Measurements from ENCODE around the gene ZMYND19. TPM values are rescaled to one million over a fixed set of nuclear protein-coding genes. Genes with fewer than 3 reads are reported as not detected.
A peak's percentile ranks its signal among the peaks of the same experiment; 100 is the strongest.

The ZMYND19 gene
- total RNA-seq, 6 donors from 2014 or later: 10.2 to 28.3 (median 20.9) TPM

DNA sequence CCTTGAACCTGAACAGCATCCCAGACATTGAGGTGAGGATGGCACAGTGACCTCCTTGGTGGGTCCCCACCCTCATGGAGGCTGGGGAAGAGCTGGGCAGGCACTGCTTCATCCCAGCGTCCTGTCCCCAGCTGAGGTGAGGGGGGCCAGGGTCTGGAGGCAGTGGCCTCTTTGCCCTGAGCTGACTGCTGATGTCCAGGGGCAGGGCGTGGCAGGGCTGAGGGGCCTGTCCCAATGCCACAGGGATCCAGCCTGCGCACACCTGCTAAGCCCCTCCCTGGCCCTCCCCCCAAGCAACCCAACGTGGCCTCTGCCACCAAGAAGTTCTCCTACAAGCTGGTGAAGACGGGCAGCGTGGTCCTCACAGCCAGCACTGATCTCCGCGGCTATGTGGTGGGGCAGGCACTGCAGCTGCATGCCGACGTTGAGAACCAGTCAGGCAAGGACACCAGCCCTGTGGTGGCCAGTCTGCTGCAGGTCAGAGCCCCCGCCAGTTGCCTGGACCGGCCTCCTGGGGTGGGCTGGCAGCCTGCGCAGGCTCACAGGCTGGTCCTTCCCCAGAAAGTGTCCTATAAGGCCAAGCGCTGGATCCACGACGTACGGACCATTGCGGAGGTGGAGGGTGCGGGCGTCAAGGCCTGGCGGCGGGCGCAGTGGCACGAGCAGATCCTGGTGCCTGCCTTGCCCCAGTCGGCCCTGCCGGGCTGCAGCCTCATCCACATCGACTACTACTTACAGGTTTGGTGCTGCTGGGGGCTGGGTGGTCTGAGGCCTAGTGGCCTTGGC, 23.6 kb upstream of the ZMYND19 start:
- H3K27me3 ChIP-seq: no peaks in the 10 kb centered on the region
- H3K36me3 ChIP-seq: peaks cover 12 to 32% (median 26%) of the 10 kb centered on the region in 4 donors
- ATAC-seq (ENCODE audit: low FRiP score in 2 of 2) (no peak), DNase-seq (peak in 1 of 2 donors; percentile 77)
- H3K27ac ChIP-seq: peak overlapping the region; percentile 87 to 94 (median 90)
- H3K9me3 ChIP-seq: no peaks in the 10 kb centered on the region
- TF ChIP-seq POLR2A (IDR thresholded peaks at IDR 0.05) (no peak), EP300 (IDR thresholded peaks at IDR 0.05) (no peak), POLR2AphosphoS5 (IDR thresholded peaks at IDR 0.05) (no peak)
- TF ChIP-seq, protein P1, sequence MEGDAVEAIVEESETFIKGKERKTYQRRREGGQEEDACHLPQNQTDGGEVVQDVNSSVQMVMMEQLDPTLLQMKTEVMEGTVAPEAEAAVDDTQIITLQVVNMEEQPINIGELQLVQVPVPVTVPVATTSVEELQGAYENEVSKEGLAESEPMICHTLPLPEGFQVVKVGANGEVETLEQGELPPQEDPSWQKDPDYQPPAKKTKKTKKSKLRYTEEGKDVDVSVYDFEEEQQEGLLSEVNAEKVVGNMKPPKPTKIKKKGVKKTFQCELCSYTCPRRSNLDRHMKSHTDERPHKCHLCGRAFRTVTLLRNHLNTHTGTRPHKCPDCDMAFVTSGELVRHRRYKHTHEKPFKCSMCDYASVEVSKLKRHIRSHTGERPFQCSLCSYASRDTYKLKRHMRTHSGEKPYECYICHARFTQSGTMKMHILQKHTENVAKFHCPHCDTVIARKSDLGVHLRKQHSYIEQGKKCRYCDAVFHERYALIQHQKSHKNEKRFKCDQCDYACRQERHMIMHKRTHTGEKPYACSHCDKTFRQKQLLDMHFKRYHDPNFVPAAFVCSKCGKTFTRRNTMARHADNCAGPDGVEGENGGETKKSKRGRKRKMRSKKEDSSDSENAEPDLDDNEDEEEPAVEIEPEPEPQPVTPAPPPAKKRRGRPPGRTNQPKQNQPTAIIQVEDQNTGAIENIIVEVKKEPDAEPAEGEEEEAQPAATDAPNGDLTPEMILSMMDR (IDR thresholded peaks at IDR 0.05): no peak
- H3K4me3 ChIP-seq: no peak overlapping the region
- peaks cover 39 to 74% (median 48%) of the 10 kb centered on the region in 4 donors for H3K4me1 ChIP-seq
- 95 to 98% methylated on average over 17 to 27 of the region's 27 CpGs for WGBS, 2 donors

DNA sequence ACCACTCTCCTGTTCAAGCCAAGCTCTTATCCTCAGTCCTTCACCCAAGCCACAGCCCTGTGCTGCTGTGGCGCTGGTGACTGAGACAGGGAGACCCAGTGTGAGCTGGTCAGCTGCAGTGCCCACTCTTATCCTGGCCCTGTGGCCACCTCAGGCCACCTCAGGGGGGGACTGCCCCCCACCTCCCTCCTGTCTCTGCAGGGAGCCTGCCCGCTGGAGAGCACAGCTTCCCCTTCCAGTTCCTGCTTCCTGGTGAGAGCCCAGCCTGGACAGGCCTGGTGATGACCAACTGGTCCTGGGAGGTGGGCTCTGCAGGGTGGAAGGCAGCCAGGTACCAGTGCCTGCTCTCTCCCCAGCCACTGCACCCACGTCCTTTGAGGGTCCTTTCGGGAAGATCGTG, 22.9 kb upstream of the ZMYND19 start:
- Histone ChIP-seq H3K4me1 (peaks cover 42 to 80% (median 55%) of the 10 kb centered on the region in 4 donors), H3K27ac (peak overlapping the region; percentile 87 to 94 (median 90)), H3K4me3 (no peak overlapping the region), H3K9me3 (no peaks in the 10 kb centered on the region), H3K27me3 (no peaks in the 10 kb centered on the region), H3K36me3 (peaks cover 12 to 32% (median 26%) of the 10 kb centered on the region in 4 donors)
- no peak for ATAC-seq (ENCODE audit: low FRiP score in 2 of 2)
- DNase-seq: peak in 1 of 2 donors; percentile 38
- 73 to 80% methylated on average over 5 of the region's 5 CpGs for WGBS, 2 donors
- no peak for TF ChIP-seq POLR2AphosphoS5 (IDR thresholded peaks at IDR 0.05)
- TF ChIP-seq EP300 (IDR thresholded peaks at IDR 0.05): no peak
- TF ChIP-seq, protein P1 (IDR thresholded peaks at IDR 0.05): no peak
- no peak for TF ChIP-seq POLR2A (IDR thresholded peaks at IDR 0.05)

DNA sequence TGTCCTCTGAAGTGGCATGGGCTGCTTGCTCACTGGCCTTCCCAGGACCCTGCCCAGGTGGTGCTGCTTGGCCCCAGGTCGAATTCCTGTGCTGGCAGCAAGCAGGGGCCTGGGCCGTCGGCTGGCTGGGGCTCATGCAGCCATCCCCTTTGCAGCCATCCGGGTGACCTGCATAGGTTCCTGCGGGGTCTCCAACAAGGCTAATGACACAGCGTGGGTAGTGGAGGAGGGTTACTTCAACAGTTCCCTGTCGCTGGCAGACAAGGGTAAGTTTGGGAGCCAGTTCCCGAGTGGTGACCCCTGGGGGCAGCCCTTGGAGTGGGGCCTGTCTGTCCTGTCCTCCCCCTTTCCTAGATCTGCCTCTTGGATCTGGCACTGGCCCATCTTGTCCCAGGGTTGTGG, 22.4 kb upstream of the ZMYND19 start:
- no peaks in the 10 kb centered on the region for H3K9me3 ChIP-seq
- WGBS, 2 donors: 58 to 68% methylated on average over 2 to 8 of the region's 8 CpGs
- peaks cover 12 to 32% (median 26%) of the 10 kb centered on the region in 4 donors for H3K36me3 ChIP-seq
- peak overlapping the region; percentile 87 to 94 (median 90) for H3K27ac ChIP-seq
- H3K27me3 ChIP-seq: no peaks in the 10 kb centered on the region
- ATAC-seq (ENCODE audit: low FRiP score in 2 of 2) (no peak), DNase-seq (peak in 1 of 2 donors; percentile 77)
- peak overlapping the region in 1 of 4 donors; percentile 14 for H3K4me3 ChIP-seq
- peaks cover 43 to 80% (median 57%) of the 10 kb centered on the region in 4 donors for H3K4me1 ChIP-seq
- no peak for TF ChIP-seq EP300 (IDR thresholded peaks at IDR 0.05)
- TF ChIP-seq, protein P1 (IDR thresholded peaks at IDR 0.05): no peak
- no peak for TF ChIP-seq POLR2AphosphoS5 (IDR thresholded peaks at IDR 0.05)
- no peak for TF ChIP-seq POLR2A (IDR thresholded peaks at IDR 0.05)

DNA sequence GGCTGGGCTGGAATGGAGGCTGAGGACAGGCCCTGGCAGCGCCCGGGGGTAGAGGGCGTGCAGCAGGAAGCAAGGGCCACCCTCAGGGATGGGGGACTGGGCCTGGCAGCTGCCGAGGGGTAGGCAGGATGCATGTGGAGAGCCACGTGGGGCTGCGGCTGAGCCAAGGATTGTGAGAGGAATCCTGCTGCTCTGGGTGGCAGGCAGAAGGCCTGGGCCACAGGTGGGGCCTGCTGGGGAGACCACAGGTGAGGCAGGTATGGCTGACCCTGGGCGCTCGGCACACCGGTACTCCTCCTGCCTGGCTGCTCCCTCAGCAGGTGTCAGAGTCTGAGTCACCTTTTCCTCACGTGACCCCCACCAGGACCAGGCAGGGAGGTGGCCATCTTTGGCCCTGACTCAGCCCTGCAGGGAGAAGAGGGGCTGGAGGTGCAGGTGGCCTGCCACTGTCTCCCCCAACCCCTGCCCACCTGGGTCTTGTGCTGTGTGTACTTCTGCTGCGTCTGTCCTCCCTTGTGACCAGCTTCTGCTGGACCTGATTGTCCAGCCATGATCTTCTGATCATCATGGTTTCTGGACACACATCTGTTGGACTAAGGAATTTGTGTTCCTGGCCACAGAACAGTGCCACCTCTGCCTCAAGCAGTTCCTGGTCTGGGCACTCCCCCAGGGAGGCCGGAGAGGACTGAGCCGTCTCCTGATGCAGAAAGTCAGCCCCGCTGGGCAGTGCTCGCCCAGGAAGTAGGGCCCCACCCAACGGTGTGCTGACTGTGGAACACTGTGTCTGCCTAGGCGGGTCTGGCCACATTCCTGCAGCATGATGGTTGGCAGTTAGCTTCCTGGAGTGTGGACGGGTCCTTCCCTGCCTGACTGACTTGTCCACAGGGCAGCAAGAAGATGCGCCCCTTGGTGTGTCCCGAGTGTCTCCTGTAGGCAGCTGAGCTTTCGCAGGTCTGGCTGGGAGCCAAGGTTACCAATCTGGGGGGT, 21.6 kb upstream of the ZMYND19 start:
- 26 to 29% methylated on average over 13 to 21 of the region's 21 CpGs for WGBS, 2 donors
- peaks cover 44 to 80% (median 57%) of the 10 kb centered on the region in 4 donors for H3K4me1 ChIP-seq
- no peaks in the 10 kb centered on the region for H3K9me3 ChIP-seq
- H3K27me3 ChIP-seq: no peaks in the 10 kb centered on the region
- H3K4me3 ChIP-seq: peak overlapping the region in 1 of 4 donors; percentile 14
- H3K36me3 ChIP-seq: peaks cover 12 to 32% (median 26%) of the 10 kb centered on the region in 4 donors
- peak; percentile 74 to 94 for ATAC-seq (ENCODE audit: low FRiP score in 2 of 2)
- DNase-seq: peak; percentile 74 to 96
- peak overlapping the region; percentile 87 to 94 (median 90) for H3K27ac ChIP-seq
- TF ChIP-seq, protein P1 (IDR thresholded peaks at IDR 0.05): no peak
- peak in 2 of 4 donors; percentile 32 to 68 for TF ChIP-seq POLR2A (IDR thresholded peaks at IDR 0.05)
- TF ChIP-seq EP300 (IDR thresholded peaks at IDR 0.05): peak in 2 of 4 donors; percentile 87 to 90
- peak; percentile 57 to 86 for TF ChIP-seq POLR2AphosphoS5 (IDR thresholded peaks at IDR 0.05)
